ENCODE results near the gene HOXB9.

HOXB9 gene

DNA sequence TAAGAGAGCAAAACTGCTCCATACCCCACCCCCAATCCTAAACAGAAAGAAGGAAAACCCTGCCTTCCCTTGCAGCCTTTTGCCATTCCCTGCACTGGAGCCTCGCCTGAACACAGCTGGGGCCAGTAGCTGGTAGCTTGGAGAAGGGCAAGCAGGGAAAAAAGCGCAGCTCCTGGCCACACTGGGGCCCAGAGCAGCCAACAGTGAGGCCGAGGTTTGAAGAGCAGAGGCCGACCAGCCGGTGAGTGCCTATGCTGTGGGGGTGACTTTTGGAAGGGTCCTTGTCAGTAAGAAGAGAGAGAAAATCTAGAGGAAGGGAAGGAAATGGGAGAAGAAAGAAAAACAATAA, 3.2 kb upstream of the HOXB9 start:
- Histone ChIP-seq H3K9me3 (ENCODE audit: control insufficient read depth, insufficient read depth, low read length) (no peaks in the 10 kb centered on the region), H3K27me3 (ENCODE audit: control insufficient read depth, low read length) (peaks cover 64% of the 10 kb centered on the region), H3K9me2 (replicated peaks; ENCODE audit: control insufficient read depth, low read length) (no peaks in the 10 kb centered on the region), H3K4me1 (ENCODE audit: control insufficient read depth, low read length) (no peaks in the 10 kb centered on the region), H4K20me1 (ENCODE audit: control insufficient read depth, insufficient read depth, low read depth, low read length) (no peaks in the 10 kb centered on the region), H3K27ac (ENCODE audit: low read depth, low read length) (no peak overlapping the region), H3K36me3 (ENCODE audit: control insufficient read depth, low read length) (no peaks in the 10 kb centered on the region), H3F3A (ENCODE audit: control insufficient read depth, insufficient read depth) (no peaks in the 10 kb centered on the region), H3K4me2 (ENCODE audit: low read length) (no peak overlapping the region), H3K4me3 (ENCODE audit: low read length) (no peak overlapping the region), H3K79me2 (ENCODE audit: control insufficient read depth, low read length) (no peaks in the 10 kb centered on the region)
- TF ChIP-seq EZH2phosphoT487 (IDR thresholded peaks at IDR 0.05; ENCODE audit: borderline replicate concordance, low read length) (no peak), CTCF (IDR thresholded peaks at IDR 0.05; ENCODE audit: low read depth, low read length, poor library complexity, severe bottlenecking) (no peak)

DNA sequence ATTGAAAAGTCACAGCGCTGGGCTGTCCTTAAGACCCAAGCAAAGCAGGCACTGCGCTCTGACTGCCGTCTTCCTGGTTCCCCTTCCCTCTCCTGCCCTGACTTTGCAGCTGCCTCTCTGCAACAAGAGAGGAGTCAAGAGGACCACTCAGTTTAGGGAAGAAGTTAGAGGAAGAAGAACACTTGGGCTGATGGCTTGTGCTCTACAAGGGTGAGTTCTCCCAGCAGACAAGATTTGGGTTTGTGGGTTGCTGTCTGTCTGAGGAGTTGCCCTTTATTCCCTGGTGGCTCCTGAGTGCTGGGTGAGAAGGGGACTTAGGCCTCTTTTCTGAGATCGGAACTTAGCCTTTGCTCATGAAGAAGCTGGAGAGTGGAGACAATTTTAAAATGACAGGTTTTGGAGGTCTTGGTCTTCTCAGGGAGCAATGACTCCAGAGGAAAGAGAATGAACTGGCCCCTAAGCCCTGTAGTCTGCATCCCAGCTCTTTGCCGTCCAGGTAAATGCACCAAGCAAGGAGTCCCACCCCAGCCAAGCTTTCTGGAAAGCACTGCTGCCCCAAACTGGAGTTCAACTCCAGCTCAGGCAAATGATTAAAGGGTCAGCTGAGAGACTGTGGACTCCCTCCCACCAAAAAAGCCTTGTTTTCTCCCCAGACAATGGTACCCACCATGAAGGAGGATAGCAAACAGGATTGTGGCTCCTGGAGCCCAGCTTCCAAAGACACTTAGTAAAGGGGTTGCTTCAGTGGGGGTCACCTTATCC, 2.7 kb upstream of the HOXB9 start:
- H3K36me3 ChIP-seq (ENCODE audit: control insufficient read depth, low read length), result no peaks in the 10 kb centered on the region
- no peak overlapping the region for H3K27ac ChIP-seq (ENCODE audit: low read depth, low read length)
- H3K4me3 ChIP-seq (ENCODE audit: low read length), result no peak overlapping the region
- H3K79me2 ChIP-seq (ENCODE audit: control insufficient read depth, low read length), result no peaks in the 10 kb centered on the region
- H3K9me2 ChIP-seq (replicated peaks; ENCODE audit: control insufficient read depth, low read length), result no peaks in the 10 kb centered on the region
- peaks cover 69% of the 10 kb centered on the region for H3K27me3 ChIP-seq (ENCODE audit: control insufficient read depth, low read length)
- no peaks in the 10 kb centered on the region for H4K20me1 ChIP-seq (ENCODE audit: control insufficient read depth, insufficient read depth, low read depth, low read length)
- no peak overlapping the region for H3K4me2 ChIP-seq (ENCODE audit: low read length)
- H3K4me1 ChIP-seq (ENCODE audit: control insufficient read depth, low read length), result no peaks in the 10 kb centered on the region
- TF ChIP-seq CTCF (IDR thresholded peaks at IDR 0.05; ENCODE audit: low read depth, low read length, poor library complexity, severe bottlenecking) (no peak), EZH2phosphoT487 (IDR thresholded peaks at IDR 0.05; ENCODE audit: borderline replicate concordance, low read length) (no peak)
- H3K9me3 ChIP-seq (ENCODE audit: control insufficient read depth, insufficient read depth, low read length), result no peaks in the 10 kb centered on the region
- no peaks in the 10 kb centered on the region for H3F3A ChIP-seq (ENCODE audit: control insufficient read depth, insufficient read depth)

DNA sequence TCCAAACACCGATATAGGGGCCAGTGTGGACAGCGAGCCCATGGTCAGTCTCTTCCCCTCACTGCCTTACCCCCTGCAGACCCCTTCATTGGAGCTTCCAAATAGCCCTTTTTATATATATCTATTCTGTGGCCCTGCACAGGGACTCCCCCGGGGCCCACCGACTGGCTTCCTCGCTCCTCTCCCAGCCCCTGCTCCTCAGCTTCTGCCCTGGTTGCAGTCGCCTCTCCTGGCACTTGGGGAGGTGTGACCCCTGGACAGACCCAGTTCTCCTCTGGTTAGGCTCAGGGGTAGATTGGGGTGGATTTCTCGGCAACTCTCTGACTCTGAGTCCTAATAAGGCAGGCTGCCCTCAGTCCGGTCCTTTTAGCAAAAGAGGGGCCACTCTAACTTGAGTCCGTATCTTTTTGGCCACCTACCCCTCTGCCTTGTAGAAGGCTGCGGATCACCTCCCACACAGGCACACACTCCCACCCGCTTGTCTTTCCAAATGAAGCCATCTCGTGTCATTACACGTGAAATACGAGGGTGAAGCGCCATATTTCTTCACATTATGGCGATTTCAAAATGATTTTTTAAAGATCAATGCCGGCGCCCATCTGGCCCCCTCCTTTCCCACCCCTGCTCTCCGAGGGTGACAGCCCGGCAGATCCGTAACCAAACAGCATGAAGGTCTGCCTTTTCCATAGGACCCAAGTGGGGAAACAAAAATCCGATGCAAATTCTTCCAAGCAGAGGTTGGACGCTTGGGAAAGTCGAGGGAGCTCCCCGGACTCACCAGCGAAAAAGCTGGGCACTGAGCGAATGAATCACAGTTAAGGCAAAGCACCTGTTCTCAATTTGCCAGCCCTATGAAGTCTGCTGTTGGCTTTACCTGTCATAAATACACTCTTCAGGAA, 1.7 kb upstream of the HOXB9 start:
- Histone ChIP-seq H3K36me3 (ENCODE audit: control insufficient read depth, low read length) (no peaks in the 10 kb centered on the region), H3K27ac (ENCODE audit: low read depth, low read length) (no peak overlapping the region), H3K9me3 (ENCODE audit: control insufficient read depth, insufficient read depth, low read length) (no peaks in the 10 kb centered on the region), H4K20me1 (ENCODE audit: control insufficient read depth, insufficient read depth, low read depth, low read length) (no peaks in the 10 kb centered on the region), H3K4me1 (ENCODE audit: control insufficient read depth, low read length) (no peaks in the 10 kb centered on the region), H3K79me2 (ENCODE audit: control insufficient read depth, low read length) (no peaks in the 10 kb centered on the region), H3K9me2 (replicated peaks; ENCODE audit: control insufficient read depth, low read length) (no peaks in the 10 kb centered on the region), H3K27me3 (ENCODE audit: control insufficient read depth, low read length) (peaks cover 78% of the 10 kb centered on the region), H3K4me2 (ENCODE audit: low read length) (no peak overlapping the region), H3K4me3 (ENCODE audit: low read length) (no peak overlapping the region), H3F3A (ENCODE audit: control insufficient read depth, insufficient read depth) (no peaks in the 10 kb centered on the region)
- TF ChIP-seq CTCF (IDR thresholded peaks at IDR 0.05; ENCODE audit: low read depth, low read length, poor library complexity, severe bottlenecking) (no peak), EZH2phosphoT487 (IDR thresholded peaks at IDR 0.05; ENCODE audit: borderline replicate concordance, low read length) (no peak)
